Thyroid gland (tissue), 4 donors: ENCODE measurements around the gene CIB2.

ENCODE experiments used
- CTCF ChIP-seq, 6 experiments: fragments of 200-600 bp in 3 of 6; fragments of 450-650 bp in 3 of 6; sonication (generic) in 3 of 6; IDR thresholded peaks; one replicate each; pipeline ENCODE4 v1.5.1; 2016 to 2019; ENCODE audit warnings: antibody characterized with exemption in 6 of 6, mild to moderate bottlenecking in 2 of 6, inconsistent platforms in 1 of 6, moderate library complexity in 1 of 6
- POLR2A ChIP-seq, 2 donors: fragments of 450-650 bp; IDR thresholded peaks; one replicate each; pipeline ENCODE4 v1.6.1; 2017; ENCODE audit warnings: antibody characterized with exemption in 2 of 2, mild to moderate bottlenecking in 2 of 2, moderate library complexity in 1 of 2

DNA sequence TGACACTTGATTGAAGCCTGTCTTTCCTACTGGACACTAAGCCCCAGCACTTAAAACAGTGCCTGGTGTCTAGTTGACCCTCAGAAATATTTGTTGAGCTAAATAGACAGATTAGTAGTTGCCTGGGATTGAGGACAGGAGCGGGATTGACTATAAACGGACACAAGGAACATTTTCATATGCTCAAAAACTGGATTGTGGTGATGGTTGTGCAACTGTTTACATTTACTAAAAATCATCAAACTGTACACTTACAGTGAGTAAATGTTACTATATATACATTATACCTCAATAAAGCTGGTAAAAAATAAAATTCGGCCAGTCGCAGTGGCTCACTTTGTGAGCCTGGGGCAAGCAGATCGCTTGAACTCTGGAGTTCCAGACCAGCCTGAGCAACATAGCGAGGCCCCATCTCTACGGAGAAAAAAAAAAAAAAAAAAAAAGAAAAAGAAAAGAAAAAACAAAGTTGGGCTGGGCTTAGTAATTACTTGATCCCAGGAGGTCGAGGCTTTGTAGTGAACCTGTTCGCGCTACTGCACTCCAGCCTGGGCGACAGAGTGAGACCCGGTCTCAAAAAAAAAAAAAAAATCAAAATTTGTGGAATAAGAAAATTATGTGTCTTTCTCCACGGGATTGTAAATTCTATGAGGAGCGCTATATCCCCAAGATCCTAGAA is 17.3 kb upstream of the CIB2 start:
- TF ChIP-seq POLR2A (IDR thresholded peaks at IDR 0.05): no peak
- no peak for TF ChIP-seq CTCF (IDR thresholded peaks at IDR 0.05)
